Keratinocyte (primary cell): ENCODE results near the gene TRMT1.

Experiments used
- EZH2 ChIP-seq: IDR thresholded peaks from one replicate; pipeline ENCODE4 v1.6.1; 2012; ENCODE audit warnings: inconsistent platforms, mild to moderate bottlenecking, low read length, moderate library complexity
- TF ChIP-seq, protein P1 (sequence below), 3 experiments: IDR thresholded peaks in 1 of 3; conservative IDR thresholded peaks in 1 of 3; optimal IDR thresholded peaks in 1 of 3; 2 replicates in 2 of 3; 3 replicates in 1 of 3; pipeline versions ENCODE3 to v1.5.1; 2011; ENCODE audit warnings: low read length in 3 of 3, mild to moderate bottlenecking in 3 of 3, moderate library complexity in 2 of 3, control low read depth in 1 of 3, inconsistent platforms in 1 of 3; ENCODE audit not compliant: insufficient read depth in 2 of 3; ENCODE audit errors: extremely low read depth in 1 of 3

- no peak for TF ChIP-seq EZH2
- TF ChIP-seq, protein P1, sequence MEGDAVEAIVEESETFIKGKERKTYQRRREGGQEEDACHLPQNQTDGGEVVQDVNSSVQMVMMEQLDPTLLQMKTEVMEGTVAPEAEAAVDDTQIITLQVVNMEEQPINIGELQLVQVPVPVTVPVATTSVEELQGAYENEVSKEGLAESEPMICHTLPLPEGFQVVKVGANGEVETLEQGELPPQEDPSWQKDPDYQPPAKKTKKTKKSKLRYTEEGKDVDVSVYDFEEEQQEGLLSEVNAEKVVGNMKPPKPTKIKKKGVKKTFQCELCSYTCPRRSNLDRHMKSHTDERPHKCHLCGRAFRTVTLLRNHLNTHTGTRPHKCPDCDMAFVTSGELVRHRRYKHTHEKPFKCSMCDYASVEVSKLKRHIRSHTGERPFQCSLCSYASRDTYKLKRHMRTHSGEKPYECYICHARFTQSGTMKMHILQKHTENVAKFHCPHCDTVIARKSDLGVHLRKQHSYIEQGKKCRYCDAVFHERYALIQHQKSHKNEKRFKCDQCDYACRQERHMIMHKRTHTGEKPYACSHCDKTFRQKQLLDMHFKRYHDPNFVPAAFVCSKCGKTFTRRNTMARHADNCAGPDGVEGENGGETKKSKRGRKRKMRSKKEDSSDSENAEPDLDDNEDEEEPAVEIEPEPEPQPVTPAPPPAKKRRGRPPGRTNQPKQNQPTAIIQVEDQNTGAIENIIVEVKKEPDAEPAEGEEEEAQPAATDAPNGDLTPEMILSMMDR (optimal IDR thresholded peaks at IDR 0.05 in 1 of 3, IDR thresholded peaks at IDR 0.05 in 1 of 3, conservative IDR thresholded peaks at IDR 0.05 in 1 of 3; ENCODE audit: extremely low read depth in 1 of 3, insufficient read depth in 2 of 3, low read length in 3 of 3): no peak
These were observed 46.0 kb downstream of the TRMT1 start for GRCh38 chr19:13070425-13071140.
